Coronary artery (tissue), 2 donors: ENCODE data around the gene DLST.

Source experiments
- DNase-seq: peaks from one replicate; pipeline ENCODE4 v3.0.0-alpha.2; 2017; ENCODE audit warnings: low spot score
- H3K27ac ChIP-seq, 2 donors: fragments of 200-600 bp; sonication (generic); one replicate each; pipeline ENCODE4 v1.5.1; 2016 to 2019
- H3K4me3 ChIP-seq: fragments of 200-600 bp; sonication (generic); 2 replicates; pipeline ENCODE4 v1.5.1; 2016; ENCODE audit warnings: mild to moderate bottlenecking, moderate library complexity
- TF ChIP-seq, protein P1 (sequence below): fragments of 200-600 bp; sonication (generic); IDR thresholded peaks from one replicate; pipeline ENCODE4 v1.5.1; 2019; ENCODE audit warnings: antibody characterized with exemption

DLST gene

DNA sequence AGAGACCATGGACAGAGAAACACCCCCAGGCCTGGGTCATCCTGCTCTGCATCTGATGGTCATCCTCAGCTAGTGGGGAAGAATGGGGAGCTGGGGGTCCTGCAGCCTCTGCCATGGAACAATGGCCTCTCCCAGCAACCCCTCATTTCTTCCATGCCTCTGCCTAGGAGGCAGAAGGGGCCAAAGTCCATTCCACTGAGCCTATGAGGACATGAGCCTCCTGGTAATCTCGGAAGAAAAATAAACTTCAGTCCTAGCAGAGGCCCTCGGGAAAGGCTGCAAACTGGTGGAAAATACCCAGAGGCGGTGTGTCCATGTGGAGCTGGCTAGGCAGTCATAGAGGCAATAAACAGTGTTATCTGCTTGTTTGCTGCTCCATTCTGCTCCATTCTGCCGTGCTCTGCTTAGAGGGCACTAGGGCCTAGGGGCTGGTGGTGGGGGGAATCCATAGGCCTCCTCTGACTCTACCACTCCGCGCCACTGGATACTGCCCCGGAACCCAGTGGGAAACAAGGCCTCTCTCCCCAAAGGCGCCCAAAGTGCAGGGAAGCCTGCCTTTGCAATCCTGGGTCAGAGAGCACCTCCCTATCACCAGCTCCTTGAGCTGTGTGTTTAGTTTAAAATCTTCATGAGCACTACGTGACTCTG, 69.2 kb downstream of the DLST start:
- no peak for DNase-seq
- TF ChIP-seq, protein P1, sequence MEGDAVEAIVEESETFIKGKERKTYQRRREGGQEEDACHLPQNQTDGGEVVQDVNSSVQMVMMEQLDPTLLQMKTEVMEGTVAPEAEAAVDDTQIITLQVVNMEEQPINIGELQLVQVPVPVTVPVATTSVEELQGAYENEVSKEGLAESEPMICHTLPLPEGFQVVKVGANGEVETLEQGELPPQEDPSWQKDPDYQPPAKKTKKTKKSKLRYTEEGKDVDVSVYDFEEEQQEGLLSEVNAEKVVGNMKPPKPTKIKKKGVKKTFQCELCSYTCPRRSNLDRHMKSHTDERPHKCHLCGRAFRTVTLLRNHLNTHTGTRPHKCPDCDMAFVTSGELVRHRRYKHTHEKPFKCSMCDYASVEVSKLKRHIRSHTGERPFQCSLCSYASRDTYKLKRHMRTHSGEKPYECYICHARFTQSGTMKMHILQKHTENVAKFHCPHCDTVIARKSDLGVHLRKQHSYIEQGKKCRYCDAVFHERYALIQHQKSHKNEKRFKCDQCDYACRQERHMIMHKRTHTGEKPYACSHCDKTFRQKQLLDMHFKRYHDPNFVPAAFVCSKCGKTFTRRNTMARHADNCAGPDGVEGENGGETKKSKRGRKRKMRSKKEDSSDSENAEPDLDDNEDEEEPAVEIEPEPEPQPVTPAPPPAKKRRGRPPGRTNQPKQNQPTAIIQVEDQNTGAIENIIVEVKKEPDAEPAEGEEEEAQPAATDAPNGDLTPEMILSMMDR: no peak
- peak overlapping the region in 1 of 2 donors; percentile 73 for H3K27ac ChIP-seq
- H3K4me3 ChIP-seq: peak overlapping the region; percentile 37

DNA sequence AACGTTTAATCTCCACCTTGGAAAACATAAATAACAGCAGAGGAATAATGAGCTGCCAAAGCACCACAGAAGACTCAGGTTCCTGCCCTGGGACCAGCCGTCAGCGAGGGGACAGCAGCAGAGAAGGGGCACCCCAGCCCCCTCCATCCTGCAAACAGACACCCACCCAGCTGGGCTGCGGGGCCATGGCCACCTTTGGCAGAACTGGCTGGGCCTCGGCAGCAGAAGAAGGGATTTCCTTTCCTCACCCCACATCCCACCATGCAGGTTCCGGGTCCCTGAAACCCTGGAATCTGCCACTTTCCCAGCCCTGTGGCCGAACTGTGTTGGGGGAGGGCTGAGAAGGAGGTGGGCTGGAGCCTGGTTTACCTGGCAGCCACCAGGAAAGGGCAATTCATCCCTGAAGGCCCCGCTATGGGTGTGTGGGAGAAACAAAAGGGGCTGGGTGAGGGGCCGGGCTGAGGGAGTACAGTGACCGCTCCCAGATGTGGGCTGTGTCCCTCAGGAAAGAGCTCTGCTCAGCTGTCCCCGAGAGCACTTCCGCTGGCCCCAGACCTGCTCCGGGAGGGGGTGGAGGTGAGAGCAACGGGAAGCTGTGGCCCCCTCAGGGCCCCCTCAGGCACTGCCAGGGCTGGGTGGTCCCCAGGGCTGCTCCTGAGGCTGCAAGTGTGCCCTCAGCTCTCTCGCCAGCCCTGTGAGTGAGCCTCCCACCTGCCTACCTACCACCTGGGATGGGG, 69.9 kb downstream of the DLST start:
- DNase-seq: no peak
- TF ChIP-seq, protein P1: no peak
- peak overlapping the region in 1 of 2 donors; percentile 73 for H3K27ac ChIP-seq
- H3K4me3 ChIP-seq: peak overlapping the region; percentile 37

DNA sequence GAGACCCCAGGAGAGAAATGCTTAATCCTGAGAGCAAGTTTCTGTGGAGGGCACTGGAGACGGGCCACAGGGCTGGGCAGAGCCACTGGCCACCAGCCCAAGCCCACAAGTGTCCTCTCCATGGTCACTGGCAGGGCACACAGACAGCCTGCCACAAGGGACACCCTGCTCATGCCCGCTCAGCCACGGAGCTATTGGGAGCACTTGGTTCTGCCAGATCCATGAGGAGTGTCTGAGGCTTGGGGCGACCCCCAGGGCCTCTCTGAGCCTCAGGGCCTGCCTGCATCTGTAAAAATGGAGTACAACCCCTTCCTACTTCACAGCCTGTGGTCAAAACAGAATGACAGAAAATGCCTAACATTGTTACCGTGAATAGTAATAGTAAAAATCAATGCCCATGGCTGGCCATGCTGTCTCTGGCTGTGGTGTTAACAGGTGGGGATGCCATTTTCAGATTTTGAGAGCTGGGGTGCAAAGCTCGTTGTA, 70.5 kb downstream of the DLST start:
- TF ChIP-seq, protein P1: no peak
- peak overlapping the region in 1 of 2 donors; percentile 73 for H3K27ac ChIP-seq
- peak overlapping the region; percentile 37 for H3K4me3 ChIP-seq
- DNase-seq: no peak

DNA sequence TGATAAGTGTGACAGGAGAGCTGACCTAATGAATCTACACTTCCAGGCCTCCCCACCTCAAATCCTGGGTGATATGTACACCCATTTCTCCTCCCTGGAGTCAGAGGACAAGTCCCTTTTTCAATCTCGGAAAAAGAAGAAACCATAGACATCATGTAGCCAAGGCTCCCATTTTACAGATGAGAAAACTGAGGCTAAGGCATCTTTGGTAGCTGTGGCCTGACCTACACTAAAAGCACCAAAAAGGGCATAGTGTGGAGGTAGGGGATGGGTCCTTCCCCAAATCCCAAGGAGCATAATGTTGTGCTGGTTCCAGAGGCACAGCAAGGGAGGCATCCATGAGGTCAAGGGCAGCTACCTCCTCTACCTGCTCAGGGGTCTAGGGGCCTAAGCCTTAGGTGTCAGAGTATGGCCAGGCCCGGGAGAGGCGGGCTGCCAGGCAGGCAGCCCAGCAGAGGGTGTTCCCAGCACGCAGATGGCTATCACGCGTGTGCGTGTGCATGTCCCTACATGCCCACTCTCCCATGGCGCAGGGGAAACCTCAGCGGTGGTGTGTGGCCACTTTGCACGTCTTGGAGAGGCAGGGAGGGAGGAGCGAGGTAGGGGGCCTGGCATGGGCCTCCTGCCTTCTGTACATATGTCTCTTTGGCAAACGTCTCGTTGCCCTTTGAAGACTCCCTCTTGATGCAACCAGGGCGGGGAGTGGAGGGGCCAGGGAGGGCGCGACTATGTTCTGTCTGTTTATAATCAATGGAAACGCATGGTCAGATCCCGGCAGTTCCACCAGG, 71.2 kb downstream of the DLST start:
- H3K27ac ChIP-seq: peak overlapping the region in 1 of 2 donors; percentile 73
- peak overlapping the region; percentile 77 for H3K4me3 ChIP-seq
- TF ChIP-seq, protein P1: no peak
- DNase-seq: no peak
